Stimulated activated CD4-positive, alpha-beta T cell treated with anti-CD3 and anti-CD28 coated beads, Interleukin-12 subunit alpha, Interleukin-12 subunit beta, amount 100 ng/mL, for 48 hours (primary cell): Measurements from ENCODE around the gene PARP3.

Source experiments
- DNase-seq, 3 donors: peaks; one replicate each; pipeline ENCODE4 v3.0.0-alpha.2; 2020; ENCODE audit warnings: low read depth in 2 of 3, low spot score in 1 of 3

The PARP3 gene

GRCh38 chr3:51947215-51947900 lies 5.2 kb downstream of the PARP3 start:
- DNase-seq = no peak

- no peak for DNase-seq
These were observed 5.9 kb downstream of the PARP3 start for GRCh38 chr3:51948016-51948580.

GRCh38 chr3:51949121-51949520 lies 7.0 kb downstream of the PARP3 start:
- DNase-seq = no peak

DNA sequence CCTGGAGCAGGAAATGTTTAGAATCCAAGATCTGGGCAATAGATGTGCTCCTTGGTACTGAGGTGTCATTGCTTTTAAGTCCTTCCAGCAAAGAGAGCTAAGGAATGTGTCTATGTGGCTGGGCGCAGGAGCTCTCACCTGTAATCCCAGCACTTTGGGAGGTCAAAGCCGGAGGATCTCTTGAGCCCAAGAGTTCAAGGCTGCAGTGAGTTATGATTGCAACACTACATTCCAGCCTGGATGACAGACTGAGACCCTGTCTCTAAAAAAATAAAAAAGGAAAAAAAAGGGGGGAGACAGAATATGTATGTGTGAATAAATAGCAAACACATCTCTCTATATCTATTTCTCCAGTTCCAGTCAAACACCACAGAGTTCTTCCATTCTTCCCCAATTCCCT lies 8.7 kb downstream of the PARP3 start:
- no peak for DNase-seq

DNA sequence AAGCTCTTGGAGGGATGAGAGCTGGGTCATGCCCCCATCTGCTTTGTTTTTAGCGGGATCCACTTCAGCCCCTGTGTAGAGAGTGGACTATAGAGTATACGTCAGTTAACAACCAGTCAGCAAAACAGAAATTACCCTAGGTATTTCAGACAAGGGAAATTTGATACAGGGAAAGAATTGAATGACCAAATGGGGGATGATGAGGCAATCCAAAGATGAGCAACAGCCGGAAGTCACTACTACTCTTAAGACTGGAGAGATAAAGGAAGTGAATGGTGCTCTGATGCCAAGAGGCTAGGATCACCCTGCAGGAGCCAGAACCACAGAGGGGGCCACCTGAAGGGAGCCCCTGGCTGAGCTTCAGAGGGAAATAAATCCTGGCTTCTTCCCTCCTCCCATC lies 11.3 kb downstream of the PARP3 start:
- no peak for DNase-seq

DNA sequence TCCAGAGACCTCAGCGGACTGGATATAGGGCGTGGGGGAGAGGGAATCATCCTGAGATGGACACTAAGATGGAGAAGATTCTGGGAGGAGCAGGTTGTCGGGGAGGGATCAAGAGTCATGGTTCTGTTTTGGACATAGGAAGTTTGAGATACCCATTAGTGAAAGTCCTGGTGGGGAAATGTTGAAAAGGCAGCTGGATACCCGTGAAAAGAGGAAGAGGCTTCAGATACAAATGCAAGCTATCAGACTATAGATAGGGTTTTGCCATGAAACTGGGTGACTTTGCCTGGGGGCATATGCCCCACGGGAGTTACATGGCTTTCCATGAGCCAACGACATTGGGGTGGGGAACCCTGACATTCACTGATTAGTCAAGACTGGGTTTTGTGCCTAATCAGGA lies 11.9 kb downstream of the PARP3 start:
- no peak for DNase-seq

GRCh38 chr3:51954713-51955112 lies 12.6 kb downstream of the PARP3 start:
- DNase-seq = no peak

DNA sequence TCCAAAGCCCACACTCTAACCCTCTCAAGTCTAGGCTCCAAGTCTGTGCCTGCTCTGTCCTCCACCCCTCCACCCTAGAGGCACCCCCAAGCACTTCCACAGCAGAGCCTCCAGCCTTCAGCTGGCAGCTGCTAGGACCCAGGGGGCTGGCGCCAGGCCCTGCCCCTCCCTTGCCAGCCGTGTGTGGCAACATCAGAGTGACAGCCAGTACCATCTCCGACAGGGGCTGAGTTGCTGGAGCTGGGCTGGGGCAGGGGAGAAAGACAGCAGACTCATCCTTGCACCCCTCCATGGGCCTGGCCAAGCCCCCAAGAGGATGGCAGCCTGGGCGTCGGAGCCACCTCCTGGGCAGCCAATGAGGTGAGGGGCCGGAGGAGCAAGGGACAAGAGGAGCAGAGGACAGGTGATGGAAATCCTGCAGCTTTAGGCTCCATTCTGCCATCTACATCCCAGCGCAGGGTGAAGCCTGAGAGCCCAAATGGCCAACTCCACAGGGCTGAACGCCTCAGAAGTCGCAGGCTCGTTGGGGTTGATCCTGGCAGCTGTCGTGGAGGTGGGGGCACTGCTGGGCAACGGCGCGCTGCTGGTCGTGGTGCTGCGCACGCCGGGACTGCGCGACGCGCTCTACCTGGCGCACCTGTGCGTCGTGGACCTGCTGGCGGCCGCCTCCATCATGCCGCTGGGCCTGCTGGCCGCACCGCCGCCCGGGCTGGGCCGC lies 13.2 kb downstream of the PARP3 start, which contains the start of gene GPR62:
Gene GPR62, plus strand, starts transcription at position 207 of the 718 bp plus-strand sequence. Its CDS starts 272 bp downstream, at position 479.
- DNase-seq = no peak

DNA sequence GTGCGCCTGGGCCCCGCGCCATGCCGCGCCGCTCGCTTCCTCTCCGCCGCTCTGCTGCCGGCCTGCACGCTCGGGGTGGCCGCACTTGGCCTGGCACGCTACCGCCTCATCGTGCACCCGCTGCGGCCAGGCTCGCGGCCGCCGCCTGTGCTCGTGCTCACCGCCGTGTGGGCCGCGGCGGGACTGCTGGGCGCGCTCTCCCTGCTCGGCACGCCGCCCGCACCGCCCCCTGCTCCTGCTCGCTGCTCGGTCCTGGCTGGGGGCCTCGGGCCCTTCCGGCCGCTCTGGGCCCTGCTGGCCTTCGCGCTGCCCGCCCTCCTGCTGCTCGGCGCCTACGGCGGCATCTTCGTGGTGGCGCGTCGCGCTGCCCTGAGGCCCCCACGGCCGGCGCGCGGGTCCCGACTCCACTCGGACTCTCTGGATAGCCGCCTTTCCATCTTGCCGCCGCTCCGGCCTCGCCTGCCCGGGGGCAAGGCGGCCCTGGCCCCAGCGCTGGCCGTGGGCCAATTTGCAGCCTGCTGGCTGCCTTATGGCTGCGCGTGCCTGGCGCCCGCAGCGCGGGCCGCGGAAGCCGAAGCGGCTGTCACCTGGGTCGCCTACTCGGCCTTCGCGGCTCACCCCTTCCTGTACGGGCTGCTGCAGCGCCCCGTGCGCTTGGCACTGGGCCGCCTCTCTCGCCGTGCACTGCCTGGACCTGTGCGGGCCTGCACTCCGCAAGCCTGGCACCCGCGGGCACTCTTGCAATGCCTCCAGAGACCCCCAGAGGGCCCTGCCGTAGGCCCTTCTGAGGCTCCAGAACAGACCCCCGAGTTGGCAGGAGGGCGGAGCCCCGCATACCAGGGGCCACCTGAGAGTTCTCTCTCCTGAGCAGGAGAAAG lies 14.0 kb downstream of the PARP3 start:
- peak in 1 of 3 donors; percentile 21 for DNase-seq

DNA sequence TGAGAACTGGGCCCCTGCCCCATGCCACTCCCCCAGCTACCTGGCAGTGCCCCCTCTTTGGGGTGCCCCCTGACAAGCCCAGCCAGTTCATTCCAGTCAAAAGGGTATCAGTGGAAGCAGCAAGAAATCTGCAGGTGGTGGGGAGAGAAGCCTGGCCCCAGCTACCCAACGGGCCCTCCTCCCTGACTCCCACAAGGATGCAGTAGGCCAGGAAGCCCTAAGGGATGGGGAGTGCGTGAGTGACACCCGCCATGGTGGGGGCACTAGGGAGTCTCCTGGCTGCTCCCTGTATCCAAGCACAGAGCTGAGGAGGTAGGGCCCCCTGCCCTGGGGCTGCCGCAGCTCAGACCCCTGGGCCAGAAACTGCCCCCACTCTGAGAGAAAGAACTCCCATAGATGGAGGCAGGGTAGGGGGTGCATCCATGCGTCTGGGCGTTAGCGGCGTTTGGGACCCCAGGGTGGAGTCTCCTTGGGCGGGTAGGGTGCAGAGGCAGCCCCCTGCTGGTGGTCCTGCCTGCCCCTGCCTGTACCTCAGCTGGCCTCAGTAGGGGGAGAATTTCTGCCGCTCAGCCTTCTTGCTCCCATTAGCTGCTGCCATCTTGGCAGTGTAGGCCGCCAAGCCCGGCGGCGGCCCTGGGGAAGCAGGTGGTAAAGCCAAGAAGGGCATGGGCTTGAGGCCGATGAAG lies 15.5 kb downstream of the PARP3 start:
- DNase-seq = no peak

DNA sequence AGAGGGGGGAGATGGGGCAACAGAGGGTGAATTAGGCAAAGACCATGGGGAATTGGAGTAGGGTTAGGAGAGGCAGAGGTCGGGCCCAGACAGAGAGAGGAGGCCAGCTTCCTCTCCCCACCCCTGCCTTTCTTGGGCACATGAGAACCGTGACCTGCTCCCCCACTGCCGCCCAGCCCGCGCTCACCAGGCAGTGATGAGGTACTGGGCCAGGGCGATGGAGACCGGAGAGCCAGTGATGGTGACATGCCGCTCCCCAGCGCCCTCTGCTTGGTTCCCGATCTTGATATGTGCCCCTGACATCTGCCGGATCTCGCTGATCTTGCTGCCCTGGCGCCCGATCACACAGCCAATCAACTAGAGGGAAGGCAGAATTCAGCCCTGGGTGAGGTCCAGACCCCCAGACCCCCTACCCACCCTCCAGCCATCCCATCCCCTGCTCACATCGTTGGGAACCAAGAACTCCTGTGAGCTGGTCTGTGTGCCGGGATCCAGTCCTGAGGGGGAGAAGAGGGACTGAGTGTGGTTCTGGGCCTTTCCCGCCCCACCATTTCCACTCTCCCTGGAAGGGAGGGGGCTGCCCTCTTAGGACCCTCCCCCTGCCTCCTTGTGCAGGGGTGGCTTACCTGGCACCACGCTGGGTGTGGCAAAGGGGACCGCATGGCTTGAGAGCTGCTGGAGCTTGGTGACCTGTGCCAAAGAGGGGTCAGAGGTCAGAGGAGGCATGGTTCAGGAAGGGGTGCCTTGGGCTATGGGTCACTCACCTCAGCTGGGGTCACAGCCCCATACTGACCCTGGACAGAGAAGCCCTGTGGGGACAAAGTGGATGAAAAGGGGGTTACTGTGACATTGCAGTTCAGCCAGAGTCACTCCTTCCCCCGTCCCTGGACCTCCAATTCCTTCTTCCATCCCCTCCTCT lies 16.7 kb downstream of the PARP3 start:
- no peak for DNase-seq

DNA sequence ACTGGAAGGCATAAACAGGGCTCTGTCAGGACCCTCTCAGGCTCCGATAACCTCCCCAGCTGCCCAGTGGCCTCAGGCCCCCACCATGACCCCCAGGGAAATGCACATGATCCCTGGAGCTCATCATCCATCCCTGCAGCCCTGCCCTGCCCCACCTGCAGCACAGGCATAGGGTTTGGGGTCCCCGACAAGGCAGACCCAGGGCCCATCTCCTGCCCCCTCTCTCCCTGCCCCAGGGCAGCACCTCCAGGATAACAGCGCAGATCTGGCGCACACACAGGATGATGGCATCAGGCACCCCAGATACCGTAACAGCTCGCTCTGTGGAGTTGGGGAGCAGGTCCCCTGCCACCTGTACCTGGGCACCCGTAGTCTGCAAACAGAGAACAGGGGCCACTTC lies 17.5 kb downstream of the PARP3 start:
- no peak for DNase-seq

DNA sequence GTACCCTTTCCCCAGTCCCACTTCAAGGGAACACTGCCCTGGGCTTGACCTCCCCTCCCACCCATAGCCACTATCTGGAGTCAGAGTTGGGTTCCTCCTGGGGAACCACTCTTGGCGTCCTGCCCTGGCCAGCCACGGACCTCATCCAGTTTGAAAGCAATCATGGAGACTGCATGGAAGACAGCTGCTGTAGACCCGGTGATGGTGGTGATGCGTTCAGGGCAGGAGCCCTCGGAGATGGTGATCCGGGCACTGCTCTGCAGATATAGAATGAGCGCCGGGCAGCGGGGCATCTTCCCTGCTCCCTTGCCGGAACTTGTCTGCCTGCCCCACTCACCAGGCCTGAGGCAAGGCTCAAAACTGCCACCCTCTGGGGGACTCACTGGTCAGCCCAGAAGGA lies 18.2 kb downstream of the PARP3 start:
- DNase-seq = no peak

GRCh38 chr3:51961011-51961410 lies 18.8 kb downstream of the PARP3 start:
- no peak for DNase-seq

- DNase-seq = no peak
These were observed 19.7 kb downstream of the PARP3 start for GRCh38 chr3:51961602-51962569.

DNA sequence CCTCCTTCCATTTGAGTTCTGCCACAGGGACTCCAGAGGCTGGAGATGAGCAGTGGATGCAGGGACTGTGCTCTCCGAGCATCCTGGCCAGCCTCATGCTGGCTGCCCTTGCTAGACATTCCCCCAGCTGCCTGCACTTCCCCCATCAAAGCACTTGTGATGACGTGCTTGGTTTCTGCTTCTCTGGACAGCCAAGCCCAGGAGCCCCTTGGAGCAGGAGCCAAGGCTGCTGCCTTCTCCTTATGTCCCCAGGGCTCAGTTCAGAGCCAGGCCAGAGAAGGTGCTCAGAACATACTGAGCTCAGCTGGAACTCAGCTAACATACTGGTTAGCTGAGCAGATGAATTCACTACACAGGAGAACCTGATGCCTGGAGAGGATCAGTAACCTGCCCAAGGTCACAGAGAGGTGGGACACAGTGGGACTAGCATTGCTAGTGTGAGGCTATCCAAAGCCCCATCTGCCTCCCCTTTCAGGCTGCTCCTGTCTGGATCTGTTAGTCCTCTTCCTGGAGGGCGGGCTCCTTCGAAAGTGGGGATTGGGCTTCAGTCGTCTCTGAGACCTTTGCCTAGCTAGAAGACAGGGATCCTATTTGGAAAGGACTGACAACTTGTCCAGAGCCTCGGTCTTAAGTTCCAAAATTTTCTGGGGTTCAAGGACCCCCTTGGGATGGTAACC lies 20.8 kb downstream of the PARP3 start:
- DNase-seq = no peak

GRCh38 chr3:51963951-51964451 lies 21.8 kb downstream of the PARP3 start:
- DNase-seq = no peak

DNA sequence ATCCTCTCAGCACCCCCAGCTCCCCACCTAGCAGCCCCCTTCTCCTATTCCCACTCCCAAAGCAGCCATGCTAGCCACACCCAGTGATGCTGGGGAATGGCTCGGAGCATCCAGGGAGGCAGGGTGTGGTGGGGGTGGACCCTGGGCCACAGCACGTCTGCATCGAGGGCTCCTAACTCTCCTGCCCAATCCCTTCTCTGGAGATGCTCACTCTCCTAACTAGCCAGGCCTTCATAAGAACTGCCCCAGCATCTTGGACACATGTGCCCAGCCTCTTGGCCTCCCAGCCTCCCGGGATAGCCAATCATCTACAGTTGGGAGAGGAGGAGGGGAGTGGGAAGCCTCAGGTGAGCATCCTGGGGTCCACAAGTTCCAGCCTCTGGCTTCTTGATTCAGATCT lies 22.4 kb downstream of the PARP3 start:
- DNase-seq = no peak
